Measurements from ENCODE around the gene ZNF521.

- TF ChIP-seq FOS (IDR thresholded peaks at IDR 0.05; ENCODE audit: borderline replicate concordance, insufficient read depth, low read length) (no peak), CTCF (IDR thresholded peaks at IDR 0.05; ENCODE audit: extremely low read depth in 1 of 2, insufficient read depth in 1 of 2, low read depth in 1 of 2, low read length in 2 of 2) (no peak), POLR2AphosphoS5 (IDR thresholded peaks at IDR 0.05; ENCODE audit: insufficient read depth, low read depth, low read length) (no peak), POLR2A (IDR thresholded peaks at IDR 0.05; ENCODE audit: low read depth, low read length) (no peak), MAX (IDR thresholded peaks at IDR 0.05; ENCODE audit: insufficient read depth, insufficient read length) (no peak)
Measured at GRCh38 chr18:25348386-25349130, 3.4 kb downstream of the ZNF521 start.

Measured in endothelial cell of umbilical vein (primary cell).